Keratinocyte (primary cell): ENCODE measurements around the gene C11orf71. TPM values are rescaled to one million over a fixed set of nuclear protein-coding genes. Genes with fewer than 3 reads are reported as not detected.

Experiments
- DNase-seq: peaks from one replicate; pipeline ENCODE4 v3.0.0-alpha.2; 2011; ENCODE audit warnings: low read depth, missing footprints, low spot score
- FAIRE-seq: peaks from 2 replicates; lab custom pipeline; 2011; peaks lifted over from hg19 to GRCh38; lab: Jason Lieb, UNC
- H2AFZ ChIP-seq: 2 replicates; pipeline ENCODE4 v1.6.0; 2012; ENCODE audit warnings: low read length, control low read depth, inconsistent platforms; ENCODE audit not compliant: control insufficient read depth
- H3K27ac ChIP-seq: 2 replicates; pipeline ENCODE4 v1.5.1; 2011; ENCODE audit warnings: low read length; ENCODE audit not compliant: control insufficient read depth, insufficient read depth
- H3K27me3 ChIP-seq: 3 replicates; pipeline ENCODE4 v1.6.0; 2011; ENCODE audit warnings: low read length; ENCODE audit not compliant: control insufficient read depth, insufficient read depth; ENCODE audit errors: extremely low read depth
- H3K36me3 ChIP-seq, 2 experiments: 2 replicates in 1 of 2; 3 replicates in 1 of 2; pipeline ENCODE4 v1.5.1; 2011; ENCODE audit warnings: low read length in 2 of 2, mild to moderate bottlenecking in 1 of 2; ENCODE audit not compliant: control insufficient read depth in 2 of 2, insufficient read depth in 2 of 2; ENCODE audit errors: extremely low read depth in 1 of 2
- H3K4me1 ChIP-seq: 3 replicates; pipeline ENCODE4 v1.5.1; 2011; ENCODE audit warnings: low read length; ENCODE audit not compliant: control insufficient read depth, insufficient read depth; ENCODE audit errors: extremely low read depth
- H3K4me2 ChIP-seq: 3 replicates; pipeline ENCODE4 v1.6.0; 2011; ENCODE audit warnings: low read depth, low read length; ENCODE audit not compliant: control insufficient read depth, insufficient read depth; ENCODE audit errors: extremely low read depth
- H3K4me3 ChIP-seq, 3 experiments: fragments of 200-600 bp in 1 of 3; sonication (generic) in 1 of 3; 2 replicates in 2 of 3; 3 replicates in 1 of 3; pipeline ENCODE4 v1.5.1; 2011 to 2016; ENCODE audit warnings: low read length in 3 of 3, mild to moderate bottlenecking in 3 of 3, control low read depth in 2 of 3, inconsistent platforms in 1 of 3, low read depth in 1 of 3, mixed read lengths in 1 of 3, mixed run types in 1 of 3, moderate library complexity in 1 of 3; ENCODE audit not compliant: control insufficient read depth in 2 of 3, insufficient read depth in 2 of 3; ENCODE audit errors: extremely low read depth in 1 of 3
- H3K79me2 ChIP-seq: 2 replicates; pipeline ENCODE4 v1.6.0; 2012; ENCODE audit warnings: low read length; ENCODE audit not compliant: control insufficient read depth, insufficient read depth
- H3K9ac ChIP-seq: 3 replicates; pipeline ENCODE4 v1.6.0; 2011; ENCODE audit warnings: low read length; ENCODE audit not compliant: control insufficient read depth, insufficient read depth; ENCODE audit errors: extremely low read depth
- H3K9me1 ChIP-seq: 3 replicates; pipeline ENCODE4 v1.6.0; 2011; ENCODE audit warnings: low read length; ENCODE audit not compliant: control insufficient read depth, insufficient read depth; ENCODE audit errors: extremely low read depth
- H3K9me3 ChIP-seq: 2 replicates; pipeline ENCODE4 v1.5.1; 2012; ENCODE audit warnings: low read depth, low read length; ENCODE audit not compliant: control insufficient read depth
- H4K20me1 ChIP-seq: 3 replicates; pipeline ENCODE4 v1.6.0; 2011; ENCODE audit warnings: low read length; ENCODE audit not compliant: control insufficient read depth, insufficient read depth; ENCODE audit errors: extremely low read depth
- CTCF ChIP-seq, 3 experiments: IDR thresholded peaks in 1 of 3; conservative IDR thresholded peaks in 1 of 3; optimal IDR thresholded peaks in 1 of 3; 2 replicates in 2 of 3; 3 replicates in 1 of 3; pipeline versions ENCODE3 to v1.5.1; 2011; ENCODE audit warnings: low read length in 3 of 3, mild to moderate bottlenecking in 3 of 3, moderate library complexity in 2 of 3, control low read depth in 1 of 3, inconsistent platforms in 1 of 3; ENCODE audit not compliant: insufficient read depth in 2 of 3; ENCODE audit errors: extremely low read depth in 1 of 3
- EZH2 ChIP-seq: IDR thresholded peaks from one replicate; pipeline ENCODE4 v1.6.1; 2012; ENCODE audit warnings: inconsistent platforms, mild to moderate bottlenecking, low read length, moderate library complexity
- dilution Hi-C: fragments of 300-500 bp; cut with MboI; formaldehyde crosslinking; loops from one replicate; pipeline ENCODE4 v1.7.0; 2020; ENCODE audit warnings: low sequenced_read_pairs; ENCODE audit not compliant: extremely low pct_ligation_motif_present
- polyA plus RNA-seq, 5 experiments: library from polyadenylated mRNA; depleted of rRNA in 3 of 5; stranded (reverse) in 3 of 5; stranded (forward) in 1 of 5; unstranded in 1 of 5; fragments of >200 nt; gene quantifications; 1 replicate in 1 of 5; 2 replicates in 3 of 5; 3 replicates in 1 of 5; pipeline versions ENCODE4 v1.2.1 to v1.2.3, GENCODE V29; 2011 to 2012; ENCODE audit warnings: missing spikeins in 2 of 5, low read depth in 1 of 5, low replicate concordance in 1 of 5

Gene C11orf71
- polyA plus RNA-seq, 1 donor (not counting 4 experiments of a cell fraction or from before 2014, with no cell fraction given): 2.1 TPM

GRCh38 chr11:114398303-114398920, 1.9 kb downstream of the C11orf71 start:
- peak overlapping the region; percentile 4 for H3K27ac ChIP-seq

GRCh38 chr11:114397349-114397982, 2.8 kb downstream of the C11orf71 start:
- no peak for DNase-seq
- H3K36me3 ChIP-seq: no peaks in the 10 kb centered on the region
- H3K9me1 ChIP-seq: no peaks in the 10 kb centered on the region
- peaks cover 21% of the 10 kb centered on the region for H3K4me1 ChIP-seq
- no peaks in the 10 kb centered on the region for H4K20me1 ChIP-seq
- no peak overlapping the region for H3K4me3 ChIP-seq
- no peak overlapping the region for H3K9ac ChIP-seq
- no peak overlapping the region for H3K27ac ChIP-seq
- no peak for FAIRE-seq
- H2AFZ ChIP-seq: no peak overlapping the region
- H3K4me2 ChIP-seq: no peak overlapping the region
- no peak for TF ChIP-seq EZH2
- dilution Hi-C loops: no loop called here
- H3K79me2 ChIP-seq: peaks cover 31% of the 10 kb centered on the region
- H3K27me3 ChIP-seq: no peaks in the 10 kb centered on the region
- no peaks in the 10 kb centered on the region for H3K9me3 ChIP-seq

More at GRCh38 chr11:114398303-114398920, 1.9 kb downstream of the C11orf71 start:
- H3K9me1 ChIP-seq: no peaks in the 10 kb centered on the region
- no peak overlapping the region for H2AFZ ChIP-seq
- H3K9me3 ChIP-seq: no peaks in the 10 kb centered on the region
- peak overlapping the region; percentile 100 for H3K9ac ChIP-seq
- no peak for TF ChIP-seq CTCF (optimal IDR thresholded peaks at IDR 0.05 in 1 of 3, IDR thresholded peaks at IDR 0.05 in 1 of 3, conservative IDR thresholded peaks at IDR 0.05 in 1 of 3; ENCODE audit: extremely low read depth in 1 of 3, insufficient read depth in 2 of 3, low read length in 3 of 3)
- TF ChIP-seq EZH2: no peak
- H4K20me1 ChIP-seq: no peaks in the 10 kb centered on the region
- DNase-seq: no peak
- peaks cover 41% of the 10 kb centered on the region for H3K79me2 ChIP-seq
- dilution Hi-C loops: no loop called here
- no peaks in the 10 kb centered on the region for H3K27me3 ChIP-seq
- H3K4me1 ChIP-seq: peaks cover 21% of the 10 kb centered on the region
- H3K4me3 ChIP-seq: peak overlapping the region in 2 of 3 experiments; percentile 76 to 89
- no peaks in the 10 kb centered on the region for H3K36me3 ChIP-seq
- FAIRE-seq: no peak
- peak overlapping the region; percentile 99 for H3K4me2 ChIP-seq
